ENCODE measurements around the gene EMID1.

Gene EMID1

GRCh38 chr22:29211066-29211465, 5.4 kb downstream of the EMID1 start:
- H3K27ac ChIP-seq (ENCODE audit: low read depth, low read length): no peak overlapping the region
- peak overlapping the region in 1 of 2 donors; percentile 3 for H3K9ac ChIP-seq (ENCODE audit: low read depth in 1 of 2, low read length in 2 of 2)
- no peak overlapping the region for H3K4me3 ChIP-seq (ENCODE audit: low read depth in 1 of 2, low read length in 2 of 2)
- no peaks in the 10 kb centered on the region for H3K36me3 ChIP-seq (ENCODE audit: control insufficient read depth in 1 of 2, insufficient read depth in 2 of 2, low read length in 2 of 2)
- peaks cover 4 to 13% of the 10 kb centered on the region in 2 donors for H3K27me3 ChIP-seq (ENCODE audit: control insufficient read depth in 1 of 2, insufficient read depth in 2 of 2, low read length in 2 of 2)
- H3K4me1 ChIP-seq (ENCODE audit: control insufficient read depth in 1 of 2, insufficient read depth in 2 of 2, low read length in 2 of 2): peaks cover 5 to 16% of the 10 kb centered on the region in 2 donors
- H3K9me3 ChIP-seq (ENCODE audit: control insufficient read depth in 1 of 2, low read length in 2 of 2): no peaks in the 10 kb centered on the region

GRCh38 chr22:29211466-29211865, 5.8 kb downstream of the EMID1 start:
- H3K36me3 ChIP-seq (ENCODE audit: control insufficient read depth in 1 of 2, insufficient read depth in 2 of 2, low read length in 2 of 2): no peaks in the 10 kb centered on the region
- H3K9me3 ChIP-seq (ENCODE audit: control insufficient read depth in 1 of 2, low read length in 2 of 2): no peaks in the 10 kb centered on the region
- H3K4me3 ChIP-seq (ENCODE audit: low read depth in 1 of 2, low read length in 2 of 2): no peak overlapping the region
- H3K9ac ChIP-seq (ENCODE audit: low read depth in 1 of 2, low read length in 2 of 2): no peak overlapping the region
- peaks cover 5 to 13% of the 10 kb centered on the region in 2 donors for H3K4me1 ChIP-seq (ENCODE audit: control insufficient read depth in 1 of 2, insufficient read depth in 2 of 2, low read length in 2 of 2)
- no peak overlapping the region for H3K27ac ChIP-seq (ENCODE audit: low read depth, low read length)
- H3K27me3 ChIP-seq (ENCODE audit: control insufficient read depth in 1 of 2, insufficient read depth in 2 of 2, low read length in 2 of 2): peaks cover 4 to 9% of the 10 kb centered on the region in 2 donors

- H3K9ac ChIP-seq (ENCODE audit: low read depth in 1 of 2, low read length in 2 of 2): no peak overlapping the region
- H3K4me1 ChIP-seq (ENCODE audit: control insufficient read depth in 1 of 2, insufficient read depth in 2 of 2, low read length in 2 of 2): peaks cover 5 to 9% of the 10 kb centered on the region in 2 donors
- no peak overlapping the region for H3K27ac ChIP-seq (ENCODE audit: low read depth, low read length)
- no peaks in the 10 kb centered on the region for H3K36me3 ChIP-seq (ENCODE audit: control insufficient read depth in 1 of 2, insufficient read depth in 2 of 2, low read length in 2 of 2)
- peaks cover 0 to 5% of the 10 kb centered on the region in 2 donors for H3K27me3 ChIP-seq (ENCODE audit: control insufficient read depth in 1 of 2, insufficient read depth in 2 of 2, low read length in 2 of 2)
- H3K4me3 ChIP-seq (ENCODE audit: low read depth in 1 of 2, low read length in 2 of 2): no peak overlapping the region
- no peaks in the 10 kb centered on the region for H3K9me3 ChIP-seq (ENCODE audit: control insufficient read depth in 1 of 2, low read length in 2 of 2)
Measured at GRCh38 chr22:29212743-29213142, 7.0 kb downstream of the EMID1 start.

- Histone ChIP-seq H3K9me3 (ENCODE audit: control insufficient read depth in 1 of 2, low read length in 2 of 2) (no peaks in the 10 kb centered on the region), H3K4me3 (ENCODE audit: low read depth in 1 of 2, low read length in 2 of 2) (no peak overlapping the region), H3K27ac (ENCODE audit: low read depth, low read length) (no peak overlapping the region), H3K9ac (ENCODE audit: low read depth in 1 of 2, low read length in 2 of 2) (no peak overlapping the region), H3K27me3 (ENCODE audit: control insufficient read depth in 1 of 2, insufficient read depth in 2 of 2, low read length in 2 of 2) (no peaks in the 10 kb centered on the region), H3K4me1 (ENCODE audit: control insufficient read depth in 1 of 2, insufficient read depth in 2 of 2, low read length in 2 of 2) (peaks cover 5 to 8% of the 10 kb centered on the region in 2 donors), H3K36me3 (ENCODE audit: control insufficient read depth in 1 of 2, insufficient read depth in 2 of 2, low read length in 2 of 2) (no peaks in the 10 kb centered on the region)
Measured at GRCh38 chr22:29213493-29213892, 7.8 kb downstream of the EMID1 start.

GRCh38 chr22:29214232-29214631, 8.5 kb downstream of the EMID1 start:
- H3K9ac ChIP-seq (ENCODE audit: low read depth in 1 of 2, low read length in 2 of 2): no peak overlapping the region
- H3K4me1 ChIP-seq (ENCODE audit: control insufficient read depth in 1 of 2, insufficient read depth in 2 of 2, low read length in 2 of 2): peaks cover 2% of the 10 kb centered on the region in 2 donors
- H3K4me3 ChIP-seq (ENCODE audit: low read depth in 1 of 2, low read length in 2 of 2): no peak overlapping the region
- no peaks in the 10 kb centered on the region for H3K27me3 ChIP-seq (ENCODE audit: control insufficient read depth in 1 of 2, insufficient read depth in 2 of 2, low read length in 2 of 2)
- H3K9me3 ChIP-seq (ENCODE audit: control insufficient read depth in 1 of 2, low read length in 2 of 2): no peaks in the 10 kb centered on the region
- no peaks in the 10 kb centered on the region for H3K36me3 ChIP-seq (ENCODE audit: control insufficient read depth in 1 of 2, insufficient read depth in 2 of 2, low read length in 2 of 2)
- no peak overlapping the region for H3K27ac ChIP-seq (ENCODE audit: low read depth, low read length)

GRCh38 chr22:29215012-29215860, 9.5 kb downstream of the EMID1 start:
- no peak overlapping the region for H3K27ac ChIP-seq (ENCODE audit: low read depth, low read length)
- H3K9me3 ChIP-seq (ENCODE audit: control insufficient read depth in 1 of 2, low read length in 2 of 2): no peaks in the 10 kb centered on the region
- H3K4me3 ChIP-seq (ENCODE audit: low read depth in 1 of 2, low read length in 2 of 2): no peak overlapping the region
- H3K4me1 ChIP-seq (ENCODE audit: control insufficient read depth in 1 of 2, insufficient read depth in 2 of 2, low read length in 2 of 2): peaks cover 0 to 4% of the 10 kb centered on the region in 2 donors
- H3K9ac ChIP-seq (ENCODE audit: low read depth in 1 of 2, low read length in 2 of 2): no peak overlapping the region
- no peaks in the 10 kb centered on the region for H3K36me3 ChIP-seq (ENCODE audit: control insufficient read depth in 1 of 2, insufficient read depth in 2 of 2, low read length in 2 of 2)
- no peaks in the 10 kb centered on the region for H3K27me3 ChIP-seq (ENCODE audit: control insufficient read depth in 1 of 2, insufficient read depth in 2 of 2, low read length in 2 of 2)

GRCh38 chr22:29216011-29216872, 10.5 kb downstream of the EMID1 start:
- no peak overlapping the region for H3K9ac ChIP-seq (ENCODE audit: low read depth in 1 of 2, low read length in 2 of 2)
- H3K36me3 ChIP-seq (ENCODE audit: control insufficient read depth in 1 of 2, insufficient read depth in 2 of 2, low read length in 2 of 2): no peaks in the 10 kb centered on the region
- H3K27ac ChIP-seq (ENCODE audit: low read depth, low read length): no peak overlapping the region

GRCh38 chr22:29216873-29217666, 11.4 kb downstream of the EMID1 start:
- Histone ChIP-seq H3K9ac (ENCODE audit: low read depth in 1 of 2, low read length in 2 of 2) (no peak overlapping the region), H3K4me3 (ENCODE audit: low read depth in 1 of 2, low read length in 2 of 2) (no peak overlapping the region), H3K36me3 (ENCODE audit: control insufficient read depth in 1 of 2, insufficient read depth in 2 of 2, low read length in 2 of 2) (no peaks in the 10 kb centered on the region), H3K4me1 (ENCODE audit: control insufficient read depth in 1 of 2, insufficient read depth in 2 of 2, low read length in 2 of 2) (peaks cover 0 to 9% of the 10 kb centered on the region in 2 donors), H3K27me3 (ENCODE audit: control insufficient read depth in 1 of 2, insufficient read depth in 2 of 2, low read length in 2 of 2) (no peaks in the 10 kb centered on the region), H3K9me3 (ENCODE audit: control insufficient read depth in 1 of 2, low read length in 2 of 2) (no peaks in the 10 kb centered on the region), H3K27ac (ENCODE audit: low read depth, low read length) (no peak overlapping the region)

More at GRCh38 chr22:29216011-29216872, 10.5 kb downstream of the EMID1 start:
- H3K9me3 ChIP-seq (ENCODE audit: control insufficient read depth in 1 of 2, low read length in 2 of 2): no peaks in the 10 kb centered on the region
- H3K4me3 ChIP-seq (ENCODE audit: low read depth in 1 of 2, low read length in 2 of 2): no peak overlapping the region
- H3K27me3 ChIP-seq (ENCODE audit: control insufficient read depth in 1 of 2, insufficient read depth in 2 of 2, low read length in 2 of 2): no peaks in the 10 kb centered on the region
- peaks cover 0 to 9% of the 10 kb centered on the region in 2 donors for H3K4me1 ChIP-seq (ENCODE audit: control insufficient read depth in 1 of 2, insufficient read depth in 2 of 2, low read length in 2 of 2)

- no peak overlapping the region for H3K27ac ChIP-seq (ENCODE audit: low read depth, low read length)
- no peak overlapping the region for H3K9ac ChIP-seq (ENCODE audit: low read depth in 1 of 2, low read length in 2 of 2)
- H3K27me3 ChIP-seq (ENCODE audit: control insufficient read depth in 1 of 2, insufficient read depth in 2 of 2, low read length in 2 of 2): no peaks in the 10 kb centered on the region
- H3K36me3 ChIP-seq (ENCODE audit: control insufficient read depth in 1 of 2, insufficient read depth in 2 of 2, low read length in 2 of 2): no peaks in the 10 kb centered on the region
- H3K9me3 ChIP-seq (ENCODE audit: control insufficient read depth in 1 of 2, low read length in 2 of 2): no peaks in the 10 kb centered on the region
- peaks cover 0 to 9% of the 10 kb centered on the region in 2 donors for H3K4me1 ChIP-seq (ENCODE audit: control insufficient read depth in 1 of 2, insufficient read depth in 2 of 2, low read length in 2 of 2)
- H3K4me3 ChIP-seq (ENCODE audit: low read depth in 1 of 2, low read length in 2 of 2): no peak overlapping the region
Measured at GRCh38 chr22:29217827-29218757, 12.4 kb downstream of the EMID1 start.

Measured in duodenal mucosa (tissue), 2 donors.